SK-N-SH (cell line): ENCODE results near the gene GSE1. TPM values are rescaled to one million over a fixed set of nuclear protein-coding genes. Genes with fewer than 3 reads are reported as not detected.

ENCODE experiments used
- CTCF ChIA-PET: fragments of 300-600, 350-600 bp; formaldehyde crosslinking; extraction: SDS; loops from one replicate; lab custom pipeline; 2021; lab: Yijun Ruan, JAX
- POLR2A ChIA-PET: fragments of 350-600 bp; sonication (Branson Sonifier 250); formaldehyde crosslinking; extraction: SDS; loops from one replicate; lab custom pipeline; 2020; ENCODE audit warnings: antibody characterized with exemption, inconsistent platforms; lab: Yijun Ruan, JAX
- DNase-seq: peaks from one replicate; pipeline ENCODE4 v3.0.0; 2012
- H2AFZ ChIP-seq: fragments of 200-600 bp; sonication (generic); 2 replicates; pipeline ENCODE4 v1.8.1; 2016; ENCODE audit warnings: antibody characterized with exemption, mild to moderate bottlenecking, low read depth
- H3F3A ChIP-seq: fragments of 200-600 bp; sonication (generic); replicated peaks from 2 replicates; pipeline ENCODE3; 2016; ENCODE audit warnings: antibody characterized with exemption, mild to moderate bottlenecking; ENCODE audit not compliant: insufficient read depth
- H3K27ac ChIP-seq, 2 experiments: fragments of 200-500 bp in 1 of 2; fragments of 200-600 bp in 1 of 2; sonication (Bioruptor generic) in 1 of 2; sonication (generic), shearing (Covaris generic) in 1 of 2; 2 replicates each; pipeline versions ENCODE4 v1.5.1 to v1.6.1; 2014 to 2016; ENCODE audit warnings: low read depth in 2 of 2, inconsistent platforms in 1 of 2, low read length in 1 of 2, mild to moderate bottlenecking in 1 of 2, mixed read lengths in 1 of 2
- H3K27me3 ChIP-seq: fragments of 200-600 bp; sonication (generic), shearing (Covaris generic); 2 replicates; pipeline ENCODE4 v1.6.1; 2016; ENCODE audit warnings: mixed run types; ENCODE audit not compliant: insufficient read depth
- H3K36me3 ChIP-seq, 2 experiments: fragments of 200-500 bp in 1 of 2; fragments of 200-600 bp in 1 of 2; sonication (Bioruptor generic) in 1 of 2; sonication (generic) in 1 of 2; replicated peaks in 1 of 2; 2 replicates each; pipeline versions ENCODE3 to v1.5.1; 2014 to 2016; ENCODE audit warnings: low read length in 1 of 2, mild to moderate bottlenecking in 1 of 2; ENCODE audit not compliant: insufficient read depth in 2 of 2, control insufficient read depth in 1 of 2
- H3K4me1 ChIP-seq, 2 experiments: fragments of 200-500 bp in 1 of 2; fragments of 200-600 bp in 1 of 2; sonication (Bioruptor generic) in 1 of 2; sonication (generic), shearing (Covaris generic) in 1 of 2; 2 replicates each; pipeline versions ENCODE4 v1.5.1 to v1.6.1; 2014 to 2016; ENCODE audit warnings: low read depth in 1 of 2, low read length in 1 of 2, mixed run types in 1 of 2; ENCODE audit not compliant: insufficient read depth in 2 of 2, control insufficient read depth in 1 of 2
- H3K4me2 ChIP-seq: fragments of 200-600 bp; sonication (generic), shearing (Covaris generic); 2 replicates; pipeline ENCODE4 v1.6.1; 2017; ENCODE audit warnings: mixed run types
- H3K4me3 ChIP-seq, 2 experiments: fragments of 200-500 bp in 1 of 2; fragments of 200-600 bp in 1 of 2; sonication (Bioruptor generic) in 1 of 2; sonication (generic), shearing (Covaris generic) in 1 of 2; 2 replicates each; pipeline versions ENCODE4 v1.5.1 to v1.8.1; 2014 to 2016; ENCODE audit warnings: low read depth in 2 of 2, inconsistent platforms in 1 of 2, low read length in 1 of 2, mild to moderate bottlenecking in 1 of 2, mixed read lengths in 1 of 2, moderate library complexity in 1 of 2
- H3K79me2 ChIP-seq: fragments of 200-600 bp; sonication (generic); 2 replicates; pipeline ENCODE4 v1.8.1; 2017; ENCODE audit warnings: mild to moderate bottlenecking; ENCODE audit not compliant: insufficient read depth
- H3K9ac ChIP-seq: fragments of 200-600 bp; sonication (generic); 2 replicates; pipeline ENCODE4 v1.6.1; 2017; ENCODE audit warnings: mixed run types
- H3K9me2 ChIP-seq: fragments of 200-600 bp; sonication (generic); 2 replicates; pipeline ENCODE4 v1.6.1; 2017; ENCODE audit warnings: mixed run types
- H3K9me3 ChIP-seq: fragments of 200-600 bp; sonication (generic); 2 replicates; pipeline ENCODE4 v1.6.1; 2017; ENCODE audit warnings: mixed run types, mild to moderate bottlenecking, moderate library complexity
- H4K20me1 ChIP-seq: fragments of 200-600 bp; sonication (generic); 2 replicates; pipeline ENCODE4 v1.6.1; 2017; ENCODE audit warnings: mild to moderate bottlenecking, mixed run types; ENCODE audit not compliant: insufficient read depth
- CHD2 ChIP-seq: fragments of 150-350 bp; IDR thresholded peaks from 2 replicates; pipeline ENCODE4 v1.6.1; 2018; ENCODE audit warnings: low read length; ENCODE audit not compliant: partially characterized antibody
- FOSL2 ChIP-seq: IDR thresholded peaks from 2 replicates; pipeline ENCODE4 v1.4.0; 2012; ENCODE audit warnings: low read depth, mild to moderate bottlenecking, moderate library complexity, borderline replicate concordance
- FOXM1 ChIP-seq: IDR thresholded peaks from 2 replicates; pipeline ENCODE4 v1.4.0; 2012; ENCODE audit warnings: low read depth, mild to moderate bottlenecking
- GATA2 ChIP-seq: sonication (generic); formaldehyde crosslinking; IDR thresholded peaks from 2 replicates; pipeline ENCODE4 v1.5.0; 2020; ENCODE audit warnings: mild to moderate bottlenecking, missing genetic modification reagents
- NFIC ChIP-seq: IDR thresholded peaks from 2 replicates; pipeline ENCODE4 v1.4.0; 2012; ENCODE audit warnings: borderline replicate concordance
- NRF1 ChIP-seq: IDR thresholded peaks from 2 replicates; pipeline ENCODE4 v1.6.1; 2012; ENCODE audit warnings: low read depth, mild to moderate bottlenecking, low read length
- RCOR1 ChIP-seq: fragments of 150-350 bp; IDR thresholded peaks from 2 replicates; pipeline ENCODE4 v1.6.1; 2017; ENCODE audit warnings: antibody characterized with exemption, low read length
- SMC3 ChIP-seq: IDR thresholded peaks from 2 replicates; pipeline ENCODE4 v1.6.1; 2012; ENCODE audit warnings: low read depth, low read length, improper control_type of control experiment
- TAF1 ChIP-seq: IDR thresholded peaks from 2 replicates; pipeline ENCODE4 v1.6.1; 2012; ENCODE audit warnings: low read depth, mild to moderate bottlenecking, low read length, moderate library complexity, borderline replicate concordance
- WGBS: methylation state at CpG from one replicate; pipeline ENCODE4 v1.1.6; 2017; ENCODE audit warnings: low lambda C conversion rate; 5-methylcytosine and 5-hydroxymethylcytosine counted together
- polyA plus RNA-seq, 3 experiments: library from polyadenylated mRNA; depleted of rRNA; stranded (reverse); fragments of >200 nt; gene quantifications; 2 replicates each; pipeline ENCODE4 v1.2.3, GENCODE V29; 2012
- TF ChIP-seq, protein P1 (sequence below): IDR thresholded peaks from 2 replicates; pipeline ENCODE4 v1.4.0; 2012; ENCODE audit warnings: low read depth, borderline replicate concordance
- TF ChIP-seq, protein P2 (sequence below): IDR thresholded peaks from 2 replicates; pipeline ENCODE4 v1.4.0; 2012; ENCODE audit warnings: low read depth
- TF ChIP-seq, protein P3 (sequence below): IDR thresholded peaks from 2 replicates; pipeline ENCODE4 v1.6.1; 2012; ENCODE audit warnings: mild to moderate bottlenecking, low read depth, low read length, moderate library complexity
- TF ChIP-seq, protein P4 (sequence below): fragments of 150-350 bp; IDR thresholded peaks from 2 replicates; pipeline ENCODE4 v1.6.1; 2017; ENCODE audit warnings: antibody characterized with exemption, low read length, low read depth, borderline replicate concordance
- TF ChIP-seq, protein P5 (sequence below): fragments of 200-600 bp; sonication (generic); IDR thresholded peaks from 2 replicates; pipeline ENCODE4 v1.6.1; 2017; ENCODE audit warnings: antibody characterized with exemption, mild to moderate bottlenecking, moderate library complexity
- TF ChIP-seq, protein P6 (sequence below): fragments of 150-350 bp; IDR thresholded peaks from 2 replicates; pipeline ENCODE4 v1.6.1; 2016; ENCODE audit warnings: mild to moderate bottlenecking, low read depth, low read length

Gene GSE1
- polyA plus RNA-seq, 1 of the 3 experiments (the other 2 are of a cell fraction) = 26.5 TPM

DNA sequence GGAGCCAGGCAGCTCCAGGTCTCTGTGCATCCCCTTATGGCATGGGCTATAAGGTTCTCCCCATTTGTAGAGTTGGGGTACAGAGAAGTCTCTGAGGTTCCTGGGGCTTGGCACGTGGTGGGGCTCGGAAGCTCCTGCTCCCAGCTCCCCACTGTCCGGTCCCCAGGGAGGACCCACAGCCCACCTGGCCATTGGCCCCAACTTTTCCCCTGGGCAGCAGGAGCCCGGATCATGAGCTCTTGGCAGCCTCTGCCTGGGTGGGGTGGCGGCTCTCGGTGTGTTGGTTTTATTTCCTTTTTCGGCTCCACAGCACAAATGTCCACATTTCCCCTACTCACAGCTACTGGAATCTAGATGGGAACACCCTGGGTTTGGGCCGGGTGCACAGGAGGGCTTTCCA is 30.5 kb downstream of the GSE1 start (continued):
- TF ChIP-seq, protein P1, sequence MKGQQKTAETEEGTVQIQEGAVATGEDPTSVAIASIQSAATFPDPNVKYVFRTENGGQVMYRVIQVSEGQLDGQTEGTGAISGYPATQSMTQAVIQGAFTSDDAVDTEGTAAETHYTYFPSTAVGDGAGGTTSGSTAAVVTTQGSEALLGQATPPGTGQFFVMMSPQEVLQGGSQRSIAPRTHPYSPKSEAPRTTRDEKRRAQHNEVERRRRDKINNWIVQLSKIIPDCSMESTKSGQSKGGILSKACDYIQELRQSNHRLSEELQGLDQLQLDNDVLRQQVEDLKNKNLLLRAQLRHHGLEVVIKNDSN = no peak
- TF ChIP-seq, protein P2, sequence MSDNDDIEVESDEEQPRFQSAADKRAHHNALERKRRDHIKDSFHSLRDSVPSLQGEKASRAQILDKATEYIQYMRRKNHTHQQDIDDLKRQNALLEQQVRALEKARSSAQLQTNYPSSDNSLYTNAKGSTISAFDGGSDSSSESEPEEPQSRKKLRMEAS = no peak
- no peak for TF ChIP-seq NFIC
- TF ChIP-seq CHD2 = no peak
- TF ChIP-seq, protein P3, sequence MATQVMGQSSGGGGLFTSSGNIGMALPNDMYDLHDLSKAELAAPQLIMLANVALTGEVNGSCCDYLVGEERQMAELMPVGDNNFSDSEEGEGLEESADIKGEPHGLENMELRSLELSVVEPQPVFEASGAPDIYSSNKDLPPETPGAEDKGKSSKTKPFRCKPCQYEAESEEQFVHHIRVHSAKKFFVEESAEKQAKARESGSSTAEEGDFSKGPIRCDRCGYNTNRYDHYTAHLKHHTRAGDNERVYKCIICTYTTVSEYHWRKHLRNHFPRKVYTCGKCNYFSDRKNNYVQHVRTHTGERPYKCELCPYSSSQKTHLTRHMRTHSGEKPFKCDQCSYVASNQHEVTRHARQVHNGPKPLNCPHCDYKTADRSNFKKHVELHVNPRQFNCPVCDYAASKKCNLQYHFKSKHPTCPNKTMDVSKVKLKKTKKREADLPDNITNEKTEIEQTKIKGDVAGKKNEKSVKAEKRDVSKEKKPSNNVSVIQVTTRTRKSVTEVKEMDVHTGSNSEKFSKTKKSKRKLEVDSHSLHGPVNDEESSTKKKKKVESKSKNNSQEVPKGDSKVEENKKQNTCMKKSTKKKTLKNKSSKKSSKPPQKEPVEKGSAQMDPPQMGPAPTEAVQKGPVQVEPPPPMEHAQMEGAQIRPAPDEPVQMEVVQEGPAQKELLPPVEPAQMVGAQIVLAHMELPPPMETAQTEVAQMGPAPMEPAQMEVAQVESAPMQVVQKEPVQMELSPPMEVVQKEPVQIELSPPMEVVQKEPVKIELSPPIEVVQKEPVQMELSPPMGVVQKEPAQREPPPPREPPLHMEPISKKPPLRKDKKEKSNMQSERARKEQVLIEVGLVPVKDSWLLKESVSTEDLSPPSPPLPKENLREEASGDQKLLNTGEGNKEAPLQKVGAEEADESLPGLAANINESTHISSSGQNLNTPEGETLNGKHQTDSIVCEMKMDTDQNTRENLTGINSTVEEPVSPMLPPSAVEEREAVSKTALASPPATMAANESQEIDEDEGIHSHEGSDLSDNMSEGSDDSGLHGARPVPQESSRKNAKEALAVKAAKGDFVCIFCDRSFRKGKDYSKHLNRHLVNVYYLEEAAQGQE = no peak
- TF ChIP-seq TAF1 = no peak
- TF ChIP-seq FOSL2 = no peak
- TF ChIP-seq, all 33 proteins: peak for 0

DNA sequence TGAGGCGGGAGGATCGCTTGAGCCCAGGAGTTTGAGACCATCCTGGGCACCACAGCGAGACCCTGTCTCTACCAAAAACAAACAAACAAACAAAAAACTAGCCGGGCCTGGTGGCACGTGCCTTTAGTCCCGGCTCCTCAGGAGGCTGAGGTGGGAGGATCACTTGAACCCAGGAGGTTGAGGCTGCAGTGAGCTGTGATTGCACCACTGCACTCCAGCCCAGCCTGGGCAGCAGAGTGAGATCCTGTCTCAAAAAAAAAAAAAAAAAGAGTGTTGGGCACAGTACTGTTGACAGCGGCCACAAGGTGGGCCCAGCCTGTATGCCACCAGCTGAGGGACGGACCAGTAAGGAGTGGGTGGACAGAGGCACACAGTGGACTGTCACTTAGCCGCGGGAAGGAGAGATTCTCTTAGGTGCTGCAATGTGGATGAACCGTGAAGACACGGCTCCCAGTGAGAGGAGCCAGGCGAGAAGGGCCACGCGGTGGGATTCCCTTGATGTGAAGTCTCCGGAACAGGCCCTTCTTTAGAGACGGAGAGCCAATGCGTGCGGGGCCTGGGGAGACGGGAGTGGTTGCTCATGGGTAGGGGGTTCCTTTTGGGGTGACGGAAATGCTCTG is 31.1 kb downstream of the GSE1 start:
- no peak overlapping the region for H3K4me2 ChIP-seq
- ChIA-PET POLR2A (no interaction called here), CTCF (interaction anchor here (0.7 to 2.5 kb wide), 3 partner anchors 27 to 73 kb away, joined by 3 to 9 read pairs (median 4); no protein-coding TSS in a partner anchor)
- no peak overlapping the region for H3K9ac ChIP-seq
- H3K4me1 ChIP-seq = peaks cover 0 to 62% of the 10 kb centered on the region in 2 experiments; a peak in 1 of 4 replicates
- no peaks in the 10 kb centered on the region for H3K9me2 ChIP-seq
- no peak overlapping the region for H3K4me3 ChIP-seq
- peaks cover 0 to 36% of the 10 kb centered on the region in 2 experiments for H3K36me3 ChIP-seq
- H3F3A ChIP-seq = no peaks in the 10 kb centered on the region
- H3K27ac ChIP-seq = no peak overlapping the region
- WGBS = 97% methylated on average over 18 of the region's 21 CpGs
- no peaks in the 10 kb centered on the region for H3K9me3 ChIP-seq
- no peak for DNase-seq
- no peak overlapping the region for H2AFZ ChIP-seq
- no peaks in the 10 kb centered on the region for H3K27me3 ChIP-seq
- peaks cover 87% of the 10 kb centered on the region for H4K20me1 ChIP-seq
- H3K79me2 ChIP-seq = peaks cover 18% of the 10 kb centered on the region; the same call in 1 of the 2 replicates
- TF ChIP-seq, protein P4, sequence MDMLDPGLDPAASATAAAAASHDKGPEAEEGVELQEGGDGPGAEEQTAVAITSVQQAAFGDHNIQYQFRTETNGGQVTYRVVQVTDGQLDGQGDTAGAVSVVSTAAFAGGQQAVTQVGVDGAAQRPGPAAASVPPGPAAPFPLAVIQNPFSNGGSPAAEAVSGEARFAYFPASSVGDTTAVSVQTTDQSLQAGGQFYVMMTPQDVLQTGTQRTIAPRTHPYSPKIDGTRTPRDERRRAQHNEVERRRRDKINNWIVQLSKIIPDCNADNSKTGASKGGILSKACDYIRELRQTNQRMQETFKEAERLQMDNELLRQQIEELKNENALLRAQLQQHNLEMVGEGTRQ = no peak
- TF ChIP-seq, protein P5, sequence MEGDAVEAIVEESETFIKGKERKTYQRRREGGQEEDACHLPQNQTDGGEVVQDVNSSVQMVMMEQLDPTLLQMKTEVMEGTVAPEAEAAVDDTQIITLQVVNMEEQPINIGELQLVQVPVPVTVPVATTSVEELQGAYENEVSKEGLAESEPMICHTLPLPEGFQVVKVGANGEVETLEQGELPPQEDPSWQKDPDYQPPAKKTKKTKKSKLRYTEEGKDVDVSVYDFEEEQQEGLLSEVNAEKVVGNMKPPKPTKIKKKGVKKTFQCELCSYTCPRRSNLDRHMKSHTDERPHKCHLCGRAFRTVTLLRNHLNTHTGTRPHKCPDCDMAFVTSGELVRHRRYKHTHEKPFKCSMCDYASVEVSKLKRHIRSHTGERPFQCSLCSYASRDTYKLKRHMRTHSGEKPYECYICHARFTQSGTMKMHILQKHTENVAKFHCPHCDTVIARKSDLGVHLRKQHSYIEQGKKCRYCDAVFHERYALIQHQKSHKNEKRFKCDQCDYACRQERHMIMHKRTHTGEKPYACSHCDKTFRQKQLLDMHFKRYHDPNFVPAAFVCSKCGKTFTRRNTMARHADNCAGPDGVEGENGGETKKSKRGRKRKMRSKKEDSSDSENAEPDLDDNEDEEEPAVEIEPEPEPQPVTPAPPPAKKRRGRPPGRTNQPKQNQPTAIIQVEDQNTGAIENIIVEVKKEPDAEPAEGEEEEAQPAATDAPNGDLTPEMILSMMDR = no peak
- TF ChIP-seq RCOR1 = no peak
- no peak for TF ChIP-seq CHD2
- TF ChIP-seq NRF1 = no peak
- TF ChIP-seq, protein P2 = no peak
- TF ChIP-seq TAF1 = no peak
- TF ChIP-seq GATA2 (CRISPR knock-in tag) = no peak
- TF ChIP-seq, protein P6, sequence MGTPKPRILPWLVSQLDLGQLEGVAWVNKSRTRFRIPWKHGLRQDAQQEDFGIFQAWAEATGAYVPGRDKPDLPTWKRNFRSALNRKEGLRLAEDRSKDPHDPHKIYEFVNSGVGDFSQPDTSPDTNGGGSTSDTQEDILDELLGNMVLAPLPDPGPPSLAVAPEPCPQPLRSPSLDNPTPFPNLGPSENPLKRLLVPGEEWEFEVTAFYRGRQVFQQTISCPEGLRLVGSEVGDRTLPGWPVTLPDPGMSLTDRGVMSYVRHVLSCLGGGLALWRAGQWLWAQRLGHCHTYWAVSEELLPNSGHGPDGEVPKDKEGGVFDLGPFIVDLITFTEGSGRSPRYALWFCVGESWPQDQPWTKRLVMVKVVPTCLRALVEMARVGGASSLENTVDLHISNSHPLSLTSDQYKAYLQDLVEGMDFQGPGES = no peak
- TF ChIP-seq SMC3 = no peak
- no peak for TF ChIP-seq FOXM1
- TF ChIP-seq, protein P3 = no peak
